NAMALWA (cell line): ENCODE data around the gene HDAC4.
"Not testable (repeated sequence)": the region's sequence is repeated elsewhere in the genome, so short reads cannot be mapped to it uniquely, and the experiment has no call there.

ENCODE experiments used
- DNase-seq: peaks from one replicate; pipeline ENCODE4 v3.0.0-alpha.2; 2015; ENCODE audit warnings: low spot score

Gene HDAC4

DNA sequence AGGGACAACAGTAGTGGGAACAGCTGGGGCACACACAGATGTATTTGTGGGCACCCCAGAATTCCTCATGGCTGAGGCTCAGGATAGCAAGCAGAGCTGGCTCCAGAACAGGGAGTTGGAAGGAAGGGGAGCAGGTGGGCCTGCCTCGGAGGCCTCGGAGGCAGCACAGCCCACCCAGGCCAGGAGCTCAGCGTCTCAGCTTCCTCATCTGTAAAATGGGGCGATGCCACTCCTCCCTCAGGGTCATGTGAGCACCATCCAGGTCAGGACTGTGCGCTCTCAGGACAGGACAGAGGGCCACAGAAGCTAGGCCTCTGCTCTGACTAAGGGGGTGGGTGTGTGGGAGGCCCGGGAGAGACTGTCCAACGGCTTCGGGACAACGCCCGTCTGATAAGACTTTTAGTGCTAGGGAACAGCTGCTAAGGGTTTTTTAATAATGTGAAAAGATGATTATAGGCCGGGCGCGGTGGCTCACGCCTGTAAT lies 106.2 kb downstream of the HDAC4 start:
- DNase-seq, result no peak

DNA sequence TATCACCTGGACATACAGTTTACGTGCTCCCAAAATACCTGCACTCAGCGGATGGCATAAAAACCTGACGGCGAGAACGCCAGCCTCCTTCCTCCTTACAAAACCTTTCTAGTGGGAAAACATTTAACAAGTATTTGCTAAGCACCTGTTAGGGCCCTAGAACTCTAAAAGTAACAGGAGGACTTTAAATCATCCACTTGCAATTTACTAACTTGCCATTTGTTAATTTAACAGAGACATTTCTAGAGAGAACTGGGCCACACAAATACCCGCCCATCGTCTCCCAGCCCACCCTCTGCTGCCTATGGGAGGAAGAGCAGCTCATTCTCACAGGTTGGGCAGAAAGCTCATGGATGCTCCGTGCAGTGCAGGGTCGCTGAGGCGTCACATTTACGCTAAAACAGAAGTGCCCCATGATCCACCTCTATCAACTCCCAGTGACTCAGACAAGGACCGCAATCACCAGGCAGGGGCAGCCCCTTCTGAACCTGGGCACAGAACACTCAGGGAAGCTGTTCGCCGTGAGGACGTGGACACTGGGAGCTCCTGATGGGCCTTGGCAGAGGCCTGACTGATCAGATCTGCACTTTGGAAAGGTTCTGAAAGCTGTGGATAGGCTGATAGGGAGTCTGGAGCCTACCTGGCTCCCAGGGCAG lies 106.9 kb downstream of the HDAC4 start:
- DNase-seq, result no peak

DNA sequence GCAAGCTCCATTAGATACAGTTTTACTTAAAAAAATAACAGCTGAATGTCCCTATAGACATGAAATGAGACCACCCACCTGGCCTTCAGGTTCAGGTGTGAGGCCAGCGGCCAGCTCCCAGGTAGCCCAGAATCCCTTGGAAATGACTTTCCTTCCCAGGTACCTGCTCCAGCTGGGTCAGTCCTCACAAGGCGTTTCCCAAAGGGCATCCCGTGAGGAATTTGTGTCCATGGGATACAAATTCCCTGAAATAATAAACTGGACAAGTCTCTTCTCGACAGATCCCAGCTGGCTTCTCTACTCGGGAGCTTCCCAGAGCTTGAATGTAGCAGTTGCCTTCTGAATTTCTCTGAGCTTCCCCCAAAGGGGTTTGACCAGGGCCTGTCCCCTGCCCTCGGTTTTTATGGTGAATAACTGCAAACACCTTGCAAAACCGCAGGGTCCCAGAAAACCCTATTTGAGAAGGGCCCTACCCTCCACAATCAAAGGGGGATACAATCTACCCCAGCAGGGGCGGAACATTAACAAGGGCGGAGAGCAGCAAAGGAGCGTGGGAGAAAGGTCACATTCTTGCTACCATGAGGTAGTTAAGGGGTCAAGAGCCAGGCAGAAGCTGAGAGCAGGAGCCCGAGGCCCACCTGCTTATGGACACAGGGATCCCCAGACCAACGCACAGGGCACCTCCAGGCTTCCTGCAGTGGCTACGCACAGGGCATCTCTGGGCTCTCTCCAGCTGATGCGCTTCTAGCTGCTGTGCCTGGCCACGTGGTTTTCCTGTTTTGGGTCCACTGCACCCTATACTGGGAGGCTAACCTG lies 107.7 kb downstream of the HDAC4 start:
- no peak for DNase-seq

DNA sequence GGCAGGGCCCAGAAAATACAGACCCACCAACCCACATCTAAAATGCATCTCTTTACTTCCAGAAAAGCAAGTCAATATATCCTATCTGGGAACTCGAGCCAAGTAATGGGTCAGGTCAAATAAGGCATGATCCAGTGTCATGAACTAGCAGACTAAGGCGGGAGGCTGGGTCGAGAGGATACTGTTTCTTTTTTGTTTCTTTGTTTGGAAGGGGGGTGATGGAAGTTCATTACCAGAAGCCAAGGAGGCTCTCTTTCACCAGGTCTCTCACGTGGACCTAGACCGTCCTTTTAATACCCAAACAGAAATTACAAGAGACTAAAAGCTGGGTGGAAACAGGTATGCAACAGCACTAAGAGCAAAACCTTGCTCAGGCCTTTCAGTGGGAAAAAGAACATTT lies 108.3 kb downstream of the HDAC4 start:
- no peak for DNase-seq

DNA sequence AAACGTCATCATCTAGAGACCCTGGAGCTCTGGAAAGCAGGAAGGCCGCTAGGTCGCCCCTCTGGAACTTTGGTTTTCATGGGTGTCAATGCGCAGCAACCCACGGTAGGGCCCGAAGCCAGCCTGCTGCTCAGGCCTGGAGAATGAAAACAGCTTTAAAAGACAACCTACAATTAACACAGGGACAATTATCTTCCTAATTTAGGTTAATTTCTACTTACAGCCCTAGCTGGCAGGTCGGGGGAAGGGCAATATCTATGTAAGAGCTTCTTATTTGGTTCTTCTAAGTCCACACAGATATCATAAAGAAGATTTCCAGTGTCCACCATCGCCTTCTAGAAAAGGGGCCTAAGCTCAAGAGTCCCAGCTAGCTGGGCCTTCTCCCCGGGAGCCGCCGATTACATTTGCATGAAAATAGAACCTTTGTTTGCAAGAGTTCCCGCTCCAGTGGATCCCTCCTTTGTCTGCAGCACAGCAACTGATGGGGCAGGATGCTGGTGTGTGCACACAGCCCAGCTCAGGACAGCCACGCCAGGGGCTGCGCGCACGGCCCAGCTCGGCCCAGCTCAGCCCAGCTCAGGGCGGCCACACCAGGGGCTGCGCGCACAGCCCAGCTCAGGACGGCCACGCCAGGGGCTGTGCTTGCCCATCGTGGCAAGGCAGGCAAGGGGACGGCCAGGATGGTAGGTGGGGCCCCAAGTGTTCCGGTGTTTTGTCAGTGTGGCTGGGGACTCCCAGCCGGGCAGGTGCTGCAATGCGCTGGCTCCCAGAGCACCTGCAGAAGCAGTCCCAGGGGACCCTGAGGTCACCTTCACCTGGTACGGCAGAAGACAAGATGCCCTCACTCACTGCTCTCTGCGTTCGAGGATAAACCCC lies 109.1 kb downstream of the HDAC4 start:
- DNase-seq, result peak; percentile 24

DNA sequence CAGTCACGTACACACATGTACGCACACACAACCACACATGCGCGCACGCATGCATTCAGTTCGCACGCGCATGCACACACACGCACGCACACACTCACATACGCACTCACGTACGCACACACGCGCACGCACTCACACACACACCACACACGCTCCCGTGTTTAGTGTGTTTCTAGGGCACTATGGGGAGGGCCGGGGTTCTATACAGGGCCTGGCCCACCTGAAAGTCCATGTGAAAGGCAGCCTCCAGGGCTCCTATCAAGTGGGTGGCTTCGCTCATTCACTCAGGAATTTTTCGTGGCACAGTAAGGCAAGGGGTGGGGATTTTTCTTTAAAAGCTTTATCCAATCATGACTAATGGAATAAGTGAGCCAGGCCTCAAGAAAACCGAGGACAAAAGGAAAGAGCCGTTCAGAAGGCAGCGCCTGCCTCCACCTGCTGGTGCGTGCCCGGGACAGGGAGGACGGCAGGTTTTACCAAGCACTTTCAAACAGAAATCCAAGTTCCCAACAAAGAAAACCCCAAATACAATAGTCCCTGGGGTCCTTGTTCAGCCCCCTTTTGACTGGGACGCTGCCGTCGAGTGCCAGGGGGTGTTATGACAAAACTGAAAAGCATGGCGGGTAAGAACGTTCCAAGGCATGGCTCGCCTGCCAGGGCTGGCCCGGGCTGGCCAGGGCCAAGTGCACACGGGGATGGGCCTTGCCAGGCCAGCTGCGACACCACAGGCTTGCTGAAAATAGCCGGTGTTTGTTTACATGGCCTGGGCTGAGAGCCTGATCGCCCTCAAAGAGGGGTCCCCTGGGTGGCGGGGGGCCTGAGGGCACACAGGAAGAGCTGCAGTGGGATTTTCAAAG lies 110.0 kb downstream of the HDAC4 start:
- no peak for DNase-seq

DNA sequence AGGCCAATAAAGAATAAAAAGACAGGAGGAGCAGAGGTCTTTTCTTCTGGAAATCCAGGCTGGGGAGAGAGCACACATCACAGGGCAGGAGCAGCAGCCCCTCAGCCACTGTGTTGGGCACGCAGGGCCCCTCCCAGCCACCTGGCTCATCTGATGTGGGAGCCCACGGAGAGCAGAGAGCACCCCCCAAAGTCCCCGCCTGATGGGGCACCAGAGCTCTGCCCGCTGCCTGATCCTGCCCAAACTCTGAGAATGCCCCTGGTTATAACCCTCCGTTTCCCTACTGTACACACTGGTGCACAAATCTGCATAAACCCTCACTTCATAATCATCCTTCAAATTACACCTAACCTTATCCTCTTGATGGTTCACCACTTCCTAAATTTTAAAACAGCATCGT lies 111.3 kb downstream of the HDAC4 start:
- DNase-seq, result no peak

DNA sequence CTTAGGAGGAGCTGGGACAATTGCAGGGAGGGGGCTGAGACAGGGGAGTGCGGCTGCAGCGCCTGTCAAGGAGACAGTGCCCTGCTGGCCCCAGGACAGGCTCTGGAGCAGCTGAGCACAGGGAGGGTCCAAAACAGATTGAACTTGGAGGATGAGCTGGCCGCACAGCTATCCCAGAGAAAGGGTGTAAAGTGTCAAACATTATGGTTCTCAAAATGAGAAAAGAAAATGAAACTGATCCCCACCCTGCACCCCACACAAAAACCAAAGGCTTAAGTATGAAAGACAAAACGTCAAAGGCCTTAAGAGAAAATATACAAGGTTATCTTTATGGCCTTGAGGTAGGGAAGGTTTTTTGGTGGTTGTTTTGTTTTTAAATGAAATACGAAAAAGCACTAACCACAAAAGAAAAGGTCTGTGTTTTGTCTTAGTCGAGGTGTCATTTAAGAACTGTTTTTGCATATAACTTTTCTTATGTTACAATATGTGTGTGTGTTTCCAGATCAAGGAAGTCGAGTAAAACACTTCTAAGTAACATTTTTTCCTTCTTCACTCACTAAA lies 111.8 kb downstream of the HDAC4 start:
- no peak for DNase-seq

DNA sequence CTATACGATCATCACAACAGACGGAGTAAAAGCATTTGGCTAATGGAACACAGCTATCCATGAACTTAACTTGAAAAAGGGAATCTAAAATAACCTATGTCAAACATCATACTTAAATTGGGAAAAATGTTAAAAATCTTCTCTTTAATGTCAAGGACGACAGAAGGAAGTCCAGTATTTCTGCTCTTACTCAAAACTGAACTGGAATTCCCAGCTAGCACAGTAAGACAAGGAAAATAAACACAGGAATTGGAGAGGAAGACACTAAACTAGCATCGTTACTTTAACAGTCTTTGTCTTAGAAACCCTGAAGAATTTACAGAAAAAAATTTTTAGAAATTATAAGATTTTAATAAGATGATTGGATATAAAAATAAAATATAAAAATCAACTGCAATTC lies 112.6 kb downstream of the HDAC4 start:
- DNase-seq, result no peak

DNA sequence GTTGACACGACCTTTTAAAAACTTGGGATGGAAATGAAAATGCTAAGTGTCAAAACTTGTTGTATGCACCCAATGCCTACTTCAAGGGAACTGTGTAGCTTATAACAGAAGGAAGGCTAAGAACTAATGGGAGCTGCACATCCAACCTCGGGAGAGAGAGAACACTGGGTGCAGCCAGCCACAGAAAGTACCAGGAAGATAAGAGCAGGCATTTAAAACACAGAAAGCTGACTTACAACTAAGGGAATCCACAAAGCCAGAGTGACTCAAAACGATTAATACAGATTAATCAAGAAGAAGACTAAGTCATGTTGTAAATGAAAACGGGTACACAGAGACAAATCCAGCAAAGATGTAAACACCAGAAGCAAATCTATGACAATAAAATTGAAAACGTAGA lies 113.4 kb downstream of the HDAC4 start:
- no peak for DNase-seq

DNA sequence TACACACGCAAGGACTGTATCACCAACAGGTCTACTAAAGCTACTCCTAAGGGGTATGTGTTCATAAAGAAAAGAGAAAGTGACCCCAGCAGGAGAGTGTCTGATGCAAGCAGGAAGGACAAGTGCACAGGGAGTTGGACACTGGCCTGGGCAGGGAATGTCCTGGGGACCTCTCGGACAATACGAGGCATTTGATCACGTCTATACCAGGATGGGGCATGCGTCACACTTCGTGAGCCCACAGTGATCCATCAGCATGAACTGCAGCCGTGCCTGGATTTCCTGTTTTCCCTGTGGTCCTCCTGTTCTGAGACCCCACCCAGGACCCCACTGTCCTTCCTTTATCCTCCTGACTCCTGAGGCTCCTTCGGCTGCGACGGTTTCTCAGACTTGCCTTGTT lies 113.9 kb downstream of the HDAC4 start:
- no peak for DNase-seq

DNA sequence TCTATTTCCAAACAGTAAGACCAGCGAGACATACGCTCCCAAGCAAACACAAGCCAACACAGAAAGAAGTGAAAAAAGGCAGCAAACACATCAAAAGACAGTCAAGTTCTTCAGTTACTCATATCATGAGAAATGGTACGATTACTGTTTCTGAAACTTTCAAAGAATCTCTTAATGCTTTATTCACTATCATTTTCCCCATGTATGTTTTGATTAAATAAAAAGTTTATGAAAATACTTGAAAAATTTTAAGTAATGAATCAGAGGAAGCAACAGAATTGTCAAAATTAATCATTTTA lies 114.9 kb downstream of the HDAC4 start:
- no peak for DNase-seq

DNA sequence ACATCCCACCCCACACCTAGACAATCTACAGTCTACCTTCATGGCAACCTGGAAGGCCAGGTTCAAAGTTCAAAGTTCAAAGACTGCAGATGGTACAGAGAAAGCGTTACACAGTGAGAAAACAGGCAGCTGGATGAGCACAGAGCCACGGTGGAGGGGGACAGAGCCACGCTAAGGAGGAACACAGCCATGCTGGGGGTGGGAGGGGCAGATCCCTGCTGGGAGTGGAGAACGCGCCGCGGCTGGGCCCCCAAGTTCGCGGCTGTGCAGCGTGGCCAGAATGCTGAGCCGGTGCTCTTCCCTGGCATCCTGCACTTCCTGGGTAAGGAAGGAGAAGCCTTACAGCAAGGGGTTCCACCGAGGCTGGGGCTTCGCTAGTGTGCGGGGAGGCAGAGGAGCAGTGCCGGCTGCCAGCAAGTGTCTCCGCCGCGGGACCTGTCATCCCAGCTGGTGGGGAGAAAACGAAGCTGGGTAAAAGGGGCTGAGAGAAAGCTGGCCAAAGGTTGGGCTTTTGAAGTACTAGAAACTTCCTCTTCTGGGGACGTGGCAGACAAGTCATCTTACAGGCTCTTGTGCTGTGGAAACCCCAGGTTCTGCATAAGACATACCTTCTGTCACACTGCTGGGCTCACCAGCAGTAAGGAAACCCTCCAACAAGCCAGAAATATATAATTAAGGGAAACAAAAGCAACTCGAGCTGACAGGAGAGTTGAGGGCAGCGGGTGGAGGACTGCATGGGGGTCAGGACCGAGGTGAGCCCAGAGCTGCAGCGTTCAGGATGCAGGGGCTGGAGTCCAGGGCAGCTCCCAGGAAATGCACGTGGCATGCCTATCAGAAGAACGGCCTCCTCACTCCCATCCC lies 115.5 kb downstream of the HDAC4 start:
- DNase-seq, result no peak

DNA sequence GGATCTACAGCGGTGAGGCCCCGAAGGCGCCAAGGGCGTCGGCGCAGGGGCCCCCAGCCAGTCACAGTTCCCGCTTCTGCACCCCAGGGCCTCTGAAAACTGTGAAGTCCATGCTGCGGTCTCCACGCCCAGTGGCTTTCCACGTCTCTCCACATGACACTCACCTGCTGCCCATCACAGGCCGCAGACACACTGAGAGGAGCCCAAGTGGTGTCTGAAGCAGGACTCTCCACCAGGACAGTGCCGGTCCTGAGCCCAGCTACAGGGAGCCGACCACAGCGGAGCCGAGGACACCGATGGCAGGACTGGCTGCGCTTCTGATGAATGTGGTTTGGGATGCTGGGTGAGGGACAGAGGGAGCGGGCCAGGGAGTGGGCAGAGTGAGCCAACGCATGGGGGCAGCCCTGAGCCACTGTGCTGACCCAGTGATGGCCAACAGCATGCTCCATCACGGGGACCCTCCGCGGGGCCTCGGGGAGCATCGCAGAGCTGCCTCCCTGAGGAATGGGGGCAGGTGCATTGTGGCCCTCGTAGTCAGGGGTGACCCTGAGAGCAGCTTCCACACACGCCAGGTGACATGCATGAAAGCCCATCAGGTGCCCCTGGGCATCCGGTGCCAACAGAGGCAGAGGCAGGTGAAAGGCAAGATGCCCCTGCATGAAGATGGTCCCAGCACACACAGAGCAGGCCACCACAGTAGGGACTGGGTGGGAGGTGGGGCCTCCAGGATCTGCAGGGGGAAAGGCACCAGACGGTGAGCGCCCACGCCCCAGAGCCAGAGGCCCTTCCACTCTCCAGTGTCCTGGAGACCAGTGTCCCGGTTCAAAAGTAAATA lies 116.6 kb downstream of the HDAC4 start:
- DNase-seq, result no peak

DNA sequence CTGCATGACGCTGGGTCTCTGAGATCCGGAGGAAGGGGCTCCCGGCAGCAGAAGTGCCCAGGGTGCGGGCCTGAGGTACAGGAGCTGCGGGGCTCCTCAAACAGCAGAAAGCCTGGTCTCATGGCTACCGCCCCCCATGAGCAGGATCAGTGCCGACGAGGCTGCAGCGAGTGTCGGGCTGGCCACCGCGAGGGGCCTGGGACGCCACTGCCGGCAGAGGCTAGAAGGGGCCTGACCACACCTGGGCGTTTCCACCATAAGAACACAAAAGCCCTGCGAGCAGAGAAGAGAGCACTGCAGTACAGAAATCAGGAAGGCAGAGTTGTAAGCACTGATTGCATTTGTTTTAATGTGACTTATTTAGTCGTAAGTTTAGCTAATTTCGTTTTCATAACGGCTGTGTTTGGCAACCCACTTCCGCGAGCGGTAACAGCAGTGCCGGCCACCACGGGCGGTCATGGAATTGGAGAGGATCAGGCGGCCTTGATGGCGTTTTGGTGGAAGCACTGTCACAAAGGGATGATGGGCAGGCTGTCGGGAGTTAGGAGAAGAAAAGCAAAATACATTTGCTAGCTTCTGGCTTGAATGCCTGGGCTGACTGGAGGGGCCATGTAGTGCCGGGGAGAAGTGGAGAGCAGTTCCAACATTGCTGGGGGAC lies 117.4 kb downstream of the HDAC4 start:
- DNase-seq, result no peak

DNA sequence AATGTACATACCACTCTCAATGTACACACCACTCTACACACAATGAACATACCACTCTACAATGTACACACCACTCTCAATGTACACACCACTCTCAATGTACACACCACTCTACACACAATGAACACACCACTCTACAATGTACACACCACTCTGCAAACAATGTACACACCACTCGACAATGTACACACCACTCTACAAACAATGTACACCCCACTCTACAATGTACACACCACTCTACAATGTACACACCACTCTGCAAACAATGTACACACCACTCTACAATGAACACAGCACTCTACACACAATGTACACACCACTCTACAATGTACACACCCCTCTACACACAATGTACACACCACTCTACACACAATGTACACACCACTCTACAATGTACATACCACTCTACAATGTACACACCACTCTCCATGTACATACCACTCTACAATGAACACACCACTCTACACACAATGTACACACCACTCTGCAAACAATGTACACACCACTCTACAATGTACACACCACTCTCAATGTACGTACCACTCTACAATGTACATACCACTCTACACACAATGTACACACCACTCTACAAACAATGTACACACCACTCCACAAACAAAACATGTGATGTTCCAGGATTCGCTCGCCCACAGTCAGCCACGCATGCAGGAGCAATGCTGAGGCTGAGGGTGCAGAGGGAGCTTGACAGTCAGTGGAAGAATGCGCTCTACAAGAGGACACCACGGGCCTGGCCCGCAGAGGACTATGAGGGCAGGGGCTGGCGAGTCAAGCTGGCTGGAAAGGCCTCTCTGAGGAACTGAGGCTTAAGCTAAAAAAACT lies 118.2 kb downstream of the HDAC4 start:
- DNase-seq, result no peak

DNA sequence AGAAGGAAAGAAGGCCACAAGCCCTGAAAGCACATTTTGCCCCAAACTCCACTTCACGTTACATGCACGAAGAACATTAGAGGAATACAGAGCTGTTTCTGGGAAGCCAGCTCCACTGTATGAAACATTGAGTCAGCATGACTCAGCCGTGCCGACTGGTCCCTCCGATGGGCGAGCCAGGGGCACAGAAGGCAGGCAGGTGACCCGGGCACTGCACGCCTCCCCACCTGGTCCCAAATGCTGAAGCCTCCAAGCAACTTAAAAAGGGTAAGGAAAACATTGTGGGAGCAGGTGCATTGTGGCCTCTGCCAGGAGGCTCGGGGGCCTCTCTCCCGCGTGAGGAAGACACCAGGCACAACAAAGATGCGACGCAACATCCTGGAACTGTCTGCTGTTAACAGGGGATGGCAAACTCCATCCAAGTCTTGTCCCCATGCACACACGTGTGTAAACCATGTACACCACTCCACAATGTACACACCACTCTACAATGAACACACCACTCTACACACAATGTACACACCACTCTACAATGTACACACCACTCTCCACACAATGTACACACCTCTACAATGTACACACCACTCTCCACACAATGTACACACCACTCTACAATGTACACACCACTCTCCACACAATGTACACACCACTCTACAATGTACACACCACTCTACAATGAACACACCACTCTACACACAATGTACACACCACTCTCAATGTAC lies 120.4 kb downstream of the HDAC4 start:
- not testable (repeated sequence) for DNase-seq
